GM12801 (cell line): Measurements from ENCODE around the gene FCER1G.

Experiments used
- TF ChIP-seq, protein P1 (sequence below): IDR thresholded peaks from one replicate; pipeline ENCODE4 v1.5.1; 2011; ENCODE audit warnings: control low read depth; ENCODE audit not compliant: insufficient read length; ENCODE audit errors: extremely low read depth

FCER1G gene

DNA sequence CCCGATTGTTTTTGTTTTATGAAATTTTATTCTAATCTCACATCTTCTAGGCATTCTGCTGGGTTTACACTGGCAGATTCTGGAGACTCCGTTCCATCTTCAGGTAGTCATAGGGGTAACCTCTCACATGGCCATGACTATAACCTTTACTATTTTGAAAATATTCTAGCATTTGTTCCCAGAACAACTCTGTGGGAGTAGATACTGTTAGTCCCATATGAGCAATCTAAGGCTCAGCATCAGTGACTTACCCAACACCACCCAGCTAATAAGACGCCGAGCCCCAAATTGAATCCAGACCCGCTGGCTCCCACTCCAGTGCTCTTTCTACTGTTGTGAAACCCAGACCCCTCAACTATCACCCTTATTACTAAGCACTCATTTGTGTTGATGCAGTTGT is 26.1 kb upstream of the FCER1G start:
- TF ChIP-seq, protein P1, sequence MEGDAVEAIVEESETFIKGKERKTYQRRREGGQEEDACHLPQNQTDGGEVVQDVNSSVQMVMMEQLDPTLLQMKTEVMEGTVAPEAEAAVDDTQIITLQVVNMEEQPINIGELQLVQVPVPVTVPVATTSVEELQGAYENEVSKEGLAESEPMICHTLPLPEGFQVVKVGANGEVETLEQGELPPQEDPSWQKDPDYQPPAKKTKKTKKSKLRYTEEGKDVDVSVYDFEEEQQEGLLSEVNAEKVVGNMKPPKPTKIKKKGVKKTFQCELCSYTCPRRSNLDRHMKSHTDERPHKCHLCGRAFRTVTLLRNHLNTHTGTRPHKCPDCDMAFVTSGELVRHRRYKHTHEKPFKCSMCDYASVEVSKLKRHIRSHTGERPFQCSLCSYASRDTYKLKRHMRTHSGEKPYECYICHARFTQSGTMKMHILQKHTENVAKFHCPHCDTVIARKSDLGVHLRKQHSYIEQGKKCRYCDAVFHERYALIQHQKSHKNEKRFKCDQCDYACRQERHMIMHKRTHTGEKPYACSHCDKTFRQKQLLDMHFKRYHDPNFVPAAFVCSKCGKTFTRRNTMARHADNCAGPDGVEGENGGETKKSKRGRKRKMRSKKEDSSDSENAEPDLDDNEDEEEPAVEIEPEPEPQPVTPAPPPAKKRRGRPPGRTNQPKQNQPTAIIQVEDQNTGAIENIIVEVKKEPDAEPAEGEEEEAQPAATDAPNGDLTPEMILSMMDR, result no peak

DNA sequence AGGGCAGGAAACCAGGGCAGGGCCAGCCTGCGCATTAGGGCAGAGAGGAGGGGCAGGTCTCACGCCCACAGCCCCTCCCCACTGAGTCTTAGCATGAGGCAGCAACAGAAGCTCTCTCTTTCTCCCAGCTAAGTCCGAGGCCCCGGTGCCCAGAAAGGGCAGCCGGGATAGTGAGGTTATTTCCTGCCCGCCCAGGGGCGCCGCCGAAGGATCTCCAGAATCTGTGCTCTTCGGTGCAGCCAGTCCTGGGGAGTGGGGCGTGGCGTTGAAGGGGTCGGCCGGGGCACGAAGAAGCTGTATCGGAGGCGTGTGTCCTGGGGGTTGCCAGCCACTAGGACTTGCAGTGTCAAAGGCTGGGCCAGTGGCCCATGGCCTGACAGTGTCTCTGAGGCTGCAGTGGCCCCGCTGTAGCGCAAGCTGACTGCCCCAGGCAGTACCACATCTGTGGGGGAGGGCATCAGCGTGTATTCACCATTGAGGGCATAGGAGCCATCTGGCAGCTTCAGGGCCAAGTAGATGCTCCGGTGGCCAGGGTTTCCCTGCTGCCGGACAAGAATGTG is 24.1 kb upstream of the FCER1G start:
- TF ChIP-seq, protein P1, result no peak

DNA sequence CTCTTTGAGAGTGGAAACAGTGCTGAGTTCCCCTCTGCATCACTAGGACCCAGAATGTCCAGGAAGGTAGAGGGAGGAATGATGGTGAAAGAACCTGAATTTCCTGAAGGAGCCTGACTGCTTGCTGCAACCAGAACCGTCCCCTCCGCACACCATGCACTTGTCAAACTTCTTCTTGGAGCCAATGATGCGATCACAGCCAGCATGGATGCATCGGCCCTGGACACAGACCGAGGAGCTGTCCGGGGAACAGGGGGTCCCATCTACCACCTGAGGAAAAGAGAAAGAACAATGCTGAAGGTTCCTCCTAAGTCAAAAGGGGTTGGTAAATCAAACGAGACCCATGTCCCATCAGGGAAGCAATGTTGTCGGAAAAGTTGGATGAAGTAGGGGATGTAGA is 23.1 kb upstream of the FCER1G start:
- TF ChIP-seq, protein P1, result no peak

DNA sequence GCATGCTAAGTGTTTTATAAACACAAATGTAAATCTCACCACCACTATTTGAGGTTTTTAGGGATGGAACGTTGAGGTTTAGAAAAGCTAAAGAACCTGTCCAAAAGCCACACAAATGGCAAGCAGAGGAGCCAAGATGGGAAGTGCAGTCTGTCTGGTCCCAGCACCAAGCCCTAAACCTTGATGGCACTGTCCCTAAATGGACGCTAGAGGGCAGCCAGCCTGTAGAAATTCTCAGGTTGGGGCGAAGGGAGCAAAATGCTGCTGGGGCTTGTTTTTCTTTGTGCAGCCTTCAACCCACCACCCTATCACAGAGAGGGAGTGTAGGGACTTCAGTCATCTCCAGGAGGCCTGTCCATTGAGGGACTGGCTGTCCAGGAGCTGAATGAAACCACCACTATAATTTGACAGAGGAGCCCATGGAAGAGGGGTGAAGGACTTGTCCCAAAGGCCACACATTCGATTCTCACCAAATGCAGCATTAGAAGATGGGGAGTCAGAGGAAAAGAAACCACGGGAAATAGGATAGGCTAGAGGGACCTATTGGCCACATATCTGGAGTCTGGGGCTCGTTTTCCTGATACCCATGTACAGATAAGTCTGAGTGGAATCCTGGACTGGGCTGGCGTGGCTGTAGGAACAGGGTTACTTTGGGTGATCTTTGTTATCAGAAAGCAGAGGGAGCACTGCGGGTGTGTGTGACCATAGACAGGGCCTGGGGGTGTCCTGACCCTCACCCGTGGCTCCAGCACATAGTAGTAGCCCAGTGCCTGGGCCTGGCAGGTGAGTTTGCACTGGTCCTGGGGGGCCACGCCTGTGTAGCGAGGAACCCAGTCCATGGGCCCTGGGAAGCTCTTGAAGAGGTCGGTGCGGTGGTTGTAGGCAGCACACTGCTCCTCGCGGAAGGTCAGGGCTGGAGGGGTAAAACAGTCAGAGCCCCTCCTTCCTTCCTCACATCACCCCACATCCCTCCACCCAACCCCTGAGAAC is 22.3 kb upstream of the FCER1G start:
- TF ChIP-seq, protein P1, result no peak

DNA sequence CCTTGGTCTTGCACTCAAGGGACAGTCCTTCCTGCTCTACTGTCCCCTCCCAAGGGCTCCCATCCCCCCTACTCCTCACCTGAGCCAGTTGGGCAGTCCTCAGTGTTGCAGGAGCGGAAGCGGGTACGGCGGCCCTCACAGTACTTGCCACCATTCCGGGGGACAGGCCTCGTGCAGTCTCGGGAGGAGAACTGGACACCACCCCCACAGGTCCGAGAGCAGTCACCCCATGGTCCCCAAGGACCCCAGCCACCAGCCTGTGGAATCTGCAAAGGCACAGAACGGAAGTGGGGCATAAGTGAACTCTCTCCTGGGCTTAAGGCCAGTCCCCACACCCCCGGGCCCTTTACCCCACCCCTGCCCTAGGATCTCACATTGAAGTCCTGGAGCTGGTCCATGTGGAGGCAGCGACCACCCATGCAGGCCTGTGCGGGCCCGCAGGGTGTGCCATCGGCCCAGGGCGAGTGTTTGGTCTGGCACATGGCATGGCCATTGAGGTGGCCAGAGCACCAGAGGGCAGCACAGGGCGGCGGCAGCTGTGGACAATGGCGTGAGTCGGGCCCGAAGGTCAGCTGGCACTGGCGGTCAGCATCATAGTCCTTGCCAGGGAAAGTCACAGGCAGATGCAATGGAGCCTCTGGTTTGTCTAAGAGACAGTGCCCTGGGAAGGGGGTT is 21.4 kb upstream of the FCER1G start:
- TF ChIP-seq, protein P1, result no peak

DNA sequence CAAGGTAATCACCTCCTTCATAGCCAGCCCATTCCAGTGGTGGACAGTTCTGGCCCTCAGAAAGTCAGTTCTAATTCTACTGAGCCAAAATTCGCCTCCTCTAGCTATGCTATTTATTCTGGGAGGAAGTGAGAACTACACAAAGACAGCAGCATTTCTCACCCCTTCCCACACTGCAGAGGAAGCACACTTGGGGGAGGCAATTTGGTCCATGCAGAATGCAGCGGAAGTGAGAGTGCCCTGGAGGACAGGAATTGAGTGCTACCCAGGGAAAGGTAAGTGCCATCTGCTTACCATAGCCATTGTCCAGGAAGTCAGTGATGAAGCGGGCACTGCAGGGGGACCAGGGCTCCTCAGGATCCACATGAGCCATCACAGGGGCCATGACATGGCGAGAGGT is 19.9 kb upstream of the FCER1G start:
- TF ChIP-seq, protein P1, result no peak

DNA sequence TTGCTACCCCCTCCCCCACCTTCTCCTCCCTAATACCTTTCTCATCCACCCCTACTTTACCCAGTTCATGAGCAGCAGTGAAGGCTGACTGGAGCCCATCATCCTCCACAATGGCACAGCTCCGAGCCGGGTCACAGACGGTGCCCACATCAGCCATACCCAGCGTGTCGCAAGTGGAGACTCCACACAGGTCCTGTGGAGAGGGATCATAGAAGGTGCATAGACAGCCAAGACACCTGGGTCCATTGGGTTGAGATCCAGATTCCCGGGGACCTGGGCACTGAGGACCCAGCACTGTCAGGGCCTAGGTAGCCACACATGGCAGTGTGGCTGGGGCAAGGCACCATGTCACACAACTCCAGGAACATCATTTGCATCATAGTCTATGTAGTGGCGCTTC is 19.0 kb upstream of the FCER1G start:
- TF ChIP-seq, protein P1, result no peak
